Upper lobe of left lung (tissue), 6 donors: ENCODE measurements around the gene SLC16A3. TPM values are rescaled to one million over a fixed set of nuclear protein-coding genes. Genes with fewer than 3 reads are reported as not detected.

ENCODE experiments used
- ATAC-seq, 2 donors: fragments of 200-7000 bp; cut with Tn5 transposase; one replicate each; pipeline ENCODE4 v1.9.1; 2022; ENCODE audit warnings: mild to moderate bottlenecking in 2 of 2, moderate library complexity in 2 of 2; ENCODE audit not compliant: low FRiP score in 2 of 2
- DNase-seq, 2 donors: peaks; one replicate each; pipeline ENCODE4 v3.0.0-alpha.2; 2019 to 2020
- H3K27ac ChIP-seq, 4 donors: fragments of 200-600 bp; sonication (generic); one replicate each; pipeline ENCODE4 v1.5.1; 2016 to 2019
- H3K27me3 ChIP-seq, 4 donors: fragments of 200-600 bp; sonication (generic); one replicate each; pipeline ENCODE4 v1.5.1; 2017 to 2019
- H3K36me3 ChIP-seq, 4 donors: fragments of 200-600 bp; sonication (generic); one replicate each; pipeline ENCODE4 v1.5.1; 2016 to 2019
- H3K4me1 ChIP-seq, 4 donors: fragments of 200-600 bp; sonication (generic); one replicate each; pipeline ENCODE4 v1.5.1; 2018 to 2019
- H3K4me3 ChIP-seq, 4 donors: fragments of 200-600 bp; sonication (generic); one replicate each; pipeline ENCODE4 v1.5.1; 2017 to 2019; ENCODE audit warnings: mild to moderate bottlenecking in 2 of 4, moderate library complexity in 1 of 4
- H3K9me3 ChIP-seq, 4 donors: fragments of 200-600 bp; sonication (generic); one replicate each; pipeline ENCODE4 v1.5.1; 2018 to 2019
- EP300 ChIP-seq, 4 donors: sonication (generic); formaldehyde crosslinking; IDR thresholded peaks; one replicate each; pipeline ENCODE4 v1.5.1; 2017; ENCODE audit warnings: antibody characterized with exemption in 4 of 4, control low read depth in 2 of 4
- POLR2A ChIP-seq, 4 donors: fragments of 450-650 bp; IDR thresholded peaks; one replicate each; pipeline ENCODE4 v1.5.1; 2016 to 2017; ENCODE audit warnings: antibody characterized with exemption in 4 of 4, mild to moderate bottlenecking in 2 of 4
- POLR2AphosphoS5 ChIP-seq, 2 donors: sonication (generic); formaldehyde crosslinking; IDR thresholded peaks; one replicate each; pipeline ENCODE4 v1.5.1; 2017; ENCODE audit warnings: antibody characterized with exemption in 2 of 2
- WGBS, 2 donors: methylation state at CpG; one replicate each; pipeline ENCODE4 v1.1.5; 2017 to 2018; 5-methylcytosine and 5-hydroxymethylcytosine counted together
- total RNA-seq, 6 donors: library from RNA; depleted of rRNA in 4 of 6; stranded (reverse); fragments of >200 nt in 4 of 6; gene quantifications; one replicate each; pipeline versions ENCODE4 v1.1.0 to v1.2.1, GENCODE V29; 2016 to 2021
- TF ChIP-seq, protein P1 (sequence below), 6 experiments: fragments of 450-650 bp in 4 of 6; fragments of 200-600 bp in 2 of 6; sonication (generic) in 2 of 6; IDR thresholded peaks; one replicate each; pipeline ENCODE4 v1.5.1; 2016 to 2019; ENCODE audit warnings: antibody characterized with exemption in 6 of 6
- donor health status: DM: no; HTN: no; CAD: no; lungs with moderate emphysema.
- donor health status: DM: no; HTN: yes; CAD: no; lungs with severe emphysema.

SLC16A3 gene
- total RNA-seq, 6 donors from 2014 or later, result 33.5 to 134 (median 102) TPM

GRCh38 chr17:82199496-82199895 is 29.3 kb upstream of the SLC16A3 start:
- H3K4me1 ChIP-seq, result no peaks in the 10 kb centered on the region
- H3K36me3 ChIP-seq, result peaks cover 0 to 47% (median 23%) of the 10 kb centered on the region in 4 donors
- no peak for TF ChIP-seq POLR2A (IDR thresholded peaks at IDR 0.05)
- TF ChIP-seq POLR2AphosphoS5 (IDR thresholded peaks at IDR 0.05), result no peak
- TF ChIP-seq, protein P1, sequence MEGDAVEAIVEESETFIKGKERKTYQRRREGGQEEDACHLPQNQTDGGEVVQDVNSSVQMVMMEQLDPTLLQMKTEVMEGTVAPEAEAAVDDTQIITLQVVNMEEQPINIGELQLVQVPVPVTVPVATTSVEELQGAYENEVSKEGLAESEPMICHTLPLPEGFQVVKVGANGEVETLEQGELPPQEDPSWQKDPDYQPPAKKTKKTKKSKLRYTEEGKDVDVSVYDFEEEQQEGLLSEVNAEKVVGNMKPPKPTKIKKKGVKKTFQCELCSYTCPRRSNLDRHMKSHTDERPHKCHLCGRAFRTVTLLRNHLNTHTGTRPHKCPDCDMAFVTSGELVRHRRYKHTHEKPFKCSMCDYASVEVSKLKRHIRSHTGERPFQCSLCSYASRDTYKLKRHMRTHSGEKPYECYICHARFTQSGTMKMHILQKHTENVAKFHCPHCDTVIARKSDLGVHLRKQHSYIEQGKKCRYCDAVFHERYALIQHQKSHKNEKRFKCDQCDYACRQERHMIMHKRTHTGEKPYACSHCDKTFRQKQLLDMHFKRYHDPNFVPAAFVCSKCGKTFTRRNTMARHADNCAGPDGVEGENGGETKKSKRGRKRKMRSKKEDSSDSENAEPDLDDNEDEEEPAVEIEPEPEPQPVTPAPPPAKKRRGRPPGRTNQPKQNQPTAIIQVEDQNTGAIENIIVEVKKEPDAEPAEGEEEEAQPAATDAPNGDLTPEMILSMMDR (IDR thresholded peaks at IDR 0.05), result no peak
- no peak for TF ChIP-seq EP300 (IDR thresholded peaks at IDR 0.05)
- no peaks in the 10 kb centered on the region for H3K9me3 ChIP-seq
- H3K4me3 ChIP-seq, result no peak overlapping the region
- peak in 1 of 2 donors; percentile 58 for DNase-seq
- H3K27ac ChIP-seq, result no peak overlapping the region
- H3K27me3 ChIP-seq, result no peaks in the 10 kb centered on the region
- ATAC-seq, result no peak
- 93 to 95% methylated on average over 12 of the region's 12 CpGs for WGBS, 2 donors

DNA sequence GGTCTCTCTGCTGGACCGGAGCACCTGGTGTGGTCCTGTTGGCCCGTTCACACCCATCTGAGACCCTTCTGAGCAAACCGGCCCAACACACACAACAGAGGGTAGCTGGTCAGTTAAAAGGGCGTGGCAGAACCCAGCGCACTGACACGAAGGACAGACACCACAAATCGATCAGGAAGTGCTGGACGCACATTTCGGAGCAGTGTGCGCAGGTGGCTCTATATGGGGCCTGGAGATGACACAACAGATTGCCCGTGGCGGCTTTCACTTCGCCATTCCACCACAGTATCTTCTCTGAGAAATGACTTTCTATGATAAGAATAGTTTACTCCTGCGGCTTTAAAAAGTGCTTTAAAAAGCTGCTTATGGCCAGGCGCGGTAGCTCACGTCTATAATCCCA is 28.7 kb upstream of the SLC16A3 start:
- TF ChIP-seq POLR2A (IDR thresholded peaks at IDR 0.05) (no peak), POLR2AphosphoS5 (IDR thresholded peaks at IDR 0.05) (no peak), EP300 (IDR thresholded peaks at IDR 0.05) (no peak)
- TF ChIP-seq, protein P1 (IDR thresholded peaks at IDR 0.05), result no peak
- ATAC-seq, result no peak

DNA sequence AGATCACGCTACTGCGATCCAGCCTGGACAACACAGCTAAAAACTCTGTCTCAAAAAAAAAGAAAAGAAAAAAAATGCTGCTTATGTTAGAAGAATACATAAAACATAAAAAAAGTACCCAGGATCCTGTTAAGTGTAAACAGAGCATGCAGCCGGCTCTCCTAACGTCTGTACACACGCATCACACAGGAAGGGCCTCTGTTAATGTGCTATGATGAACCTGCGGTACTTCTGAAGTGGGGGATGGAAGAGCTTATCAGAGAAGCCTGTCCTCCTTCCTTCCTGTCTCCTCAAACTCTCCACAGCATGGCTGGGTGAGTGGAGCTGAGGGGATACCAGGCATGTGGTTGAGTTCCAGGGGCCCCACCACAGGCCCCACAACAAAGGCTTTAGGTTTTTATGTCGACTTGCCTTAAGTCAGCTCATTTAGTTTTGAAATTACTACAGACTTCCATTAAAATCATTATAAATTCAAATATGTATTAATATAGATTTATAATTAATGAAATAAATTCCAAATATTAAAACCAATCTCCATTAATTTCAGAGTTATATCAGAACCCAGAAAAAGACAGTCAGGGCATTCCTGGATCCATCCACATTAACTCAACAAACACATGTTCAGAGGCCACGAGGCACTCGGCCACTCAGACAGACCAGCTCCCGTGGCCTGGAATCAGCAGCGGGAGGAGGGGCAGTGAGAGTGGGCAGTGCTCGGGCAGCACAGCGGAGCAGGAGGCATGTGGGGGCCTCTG is 27.9 kb upstream of the SLC16A3 start:
- H3K4me3 ChIP-seq, result no peak overlapping the region
- no peaks in the 10 kb centered on the region for H3K27me3 ChIP-seq
- DNase-seq (no peak), ATAC-seq (no peak)
- 73 to 82% methylated on average over 13 of the region's 13 CpGs for WGBS, 2 donors
- H3K4me1 ChIP-seq, result peaks cover 3 to 9% (median 5%) of the 10 kb centered on the region in 4 donors
- TF ChIP-seq, protein P1 (IDR thresholded peaks at IDR 0.05), result no peak
- TF ChIP-seq EP300 (IDR thresholded peaks at IDR 0.05) (no peak), POLR2AphosphoS5 (IDR thresholded peaks at IDR 0.05) (no peak), POLR2A (IDR thresholded peaks at IDR 0.05) (no peak)
- no peak overlapping the region for H3K27ac ChIP-seq
- peaks cover 0 to 39% (median 16%) of the 10 kb centered on the region in 4 donors for H3K36me3 ChIP-seq
- no peaks in the 10 kb centered on the region for H3K9me3 ChIP-seq

More for the DNA sequence above, 28.7 kb upstream of the SLC16A3 start:
- no peak overlapping the region for H3K27ac ChIP-seq
- WGBS, 2 donors, result 88 to 89% methylated on average over 16 to 17 of the region's 17 CpGs
- H3K9me3 ChIP-seq, result no peaks in the 10 kb centered on the region
- H3K4me3 ChIP-seq, result no peak overlapping the region
- peaks cover 0 to 1% (median 0%) of the 10 kb centered on the region in 4 donors for H3K4me1 ChIP-seq
- peaks cover 0 to 41% (median 17%) of the 10 kb centered on the region in 4 donors for H3K36me3 ChIP-seq
- H3K27me3 ChIP-seq, result no peaks in the 10 kb centered on the region
- DNase-seq, result no peak

- Histone ChIP-seq H3K4me1 (peaks cover 9 to 15% (median 11%) of the 10 kb centered on the region in 4 donors), H3K27ac (no peak overlapping the region), H3K27me3 (no peaks in the 10 kb centered on the region), H3K9me3 (no peaks in the 10 kb centered on the region), H3K36me3 (peaks cover 0 to 33% (median 13%) of the 10 kb centered on the region in 4 donors), H3K4me3 (no peak overlapping the region)
- peak in 1 of 2 donors; percentile 69 for DNase-seq
- TF ChIP-seq, protein P1 (IDR thresholded peaks at IDR 0.05), result no peak
- TF ChIP-seq EP300 (IDR thresholded peaks at IDR 0.05) (no peak), POLR2A (IDR thresholded peaks at IDR 0.05) (no peak), POLR2AphosphoS5 (IDR thresholded peaks at IDR 0.05) (no peak)
- WGBS, 2 donors, result 94% methylated on average over 17 to 23 of the region's 23 CpGs
- no peak for ATAC-seq
Measured at GRCh38 chr17:82201498-82201910, 27.3 kb upstream of the SLC16A3 start.
